ENCODE measurements around the gene VSIG4.

VSIG4 gene

DNA sequence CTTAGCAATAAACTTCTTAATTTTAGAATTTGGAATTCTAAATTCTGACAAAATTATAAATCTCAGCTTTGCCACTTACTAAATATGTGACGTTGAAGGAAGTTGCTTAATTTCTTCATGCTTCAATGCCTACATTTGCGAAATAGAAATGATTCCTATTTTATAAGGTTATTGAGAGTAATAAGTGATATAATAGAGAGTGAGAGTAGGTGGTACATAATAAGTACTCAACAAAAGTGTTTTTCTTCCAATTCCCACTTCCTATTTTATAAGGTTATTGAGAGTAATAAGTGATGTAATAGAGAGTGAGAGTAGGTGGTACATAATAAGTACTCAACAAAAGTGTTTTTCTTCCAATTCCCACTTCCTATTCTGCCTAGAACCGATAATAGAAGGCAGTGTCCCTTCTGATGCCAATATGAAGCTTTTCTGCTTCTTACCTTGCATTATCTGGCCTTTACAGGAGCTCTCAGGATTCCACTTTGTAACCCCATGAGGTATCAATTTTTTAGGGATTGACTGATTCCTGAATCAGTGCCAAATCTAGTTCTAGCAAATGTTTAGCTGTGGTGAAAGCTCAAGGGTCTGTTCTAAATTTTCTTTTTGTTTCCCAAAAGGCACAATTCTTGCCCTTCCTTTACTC, 31.4 kb downstream of the VSIG4 start:
- DNase-seq (ENCODE audit: low spot score), result no peak

DNA sequence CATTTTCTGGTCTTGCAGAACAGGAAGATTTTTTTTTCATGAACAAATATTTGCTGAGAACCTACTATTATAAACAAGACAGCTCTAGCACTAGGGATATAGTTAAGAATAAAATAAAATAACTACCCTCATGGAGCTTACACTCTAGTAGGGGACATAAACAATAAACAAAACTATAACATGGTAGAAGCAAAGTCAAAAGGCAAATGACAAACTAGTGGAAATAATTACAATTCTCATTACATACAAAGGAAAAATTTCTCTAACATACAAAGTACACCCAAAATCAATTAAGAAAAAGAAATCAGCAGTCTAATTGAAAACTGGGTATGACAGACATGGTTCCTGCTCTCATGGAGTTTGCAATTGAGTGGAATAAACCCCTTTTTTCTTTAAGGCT, 32.0 kb downstream of the VSIG4 start:
- DNase-seq (ENCODE audit: low spot score), result no peak

DNA sequence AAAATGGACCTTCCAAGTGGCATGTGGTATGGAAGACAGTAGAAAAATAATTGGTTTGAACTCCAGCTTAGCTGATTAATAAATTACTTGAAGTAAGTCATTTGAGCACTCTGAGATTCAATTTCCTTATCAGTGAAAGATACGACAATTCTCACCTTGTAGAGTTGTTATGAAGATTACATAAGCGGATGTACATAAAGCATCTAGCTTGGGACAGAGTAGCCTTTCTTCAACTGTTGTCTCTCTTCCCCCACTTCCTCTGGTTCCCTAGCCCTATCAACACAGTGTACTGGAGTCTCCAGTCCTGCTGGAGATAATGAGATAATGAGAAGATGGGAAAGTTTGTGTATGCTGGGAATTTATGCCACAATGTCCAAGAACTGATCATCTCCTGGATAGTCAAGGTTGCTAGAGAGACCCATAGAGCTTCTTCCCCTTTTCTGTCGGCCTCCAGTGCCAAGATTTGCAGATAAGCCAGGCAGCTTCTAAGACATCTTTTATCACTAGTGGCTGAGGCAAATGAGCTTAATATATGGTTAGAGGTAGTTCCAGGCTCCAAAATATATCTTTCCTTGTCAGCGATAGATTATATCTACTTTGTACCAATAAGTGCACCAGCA, 33.9 kb downstream of the VSIG4 start:
- no peak for DNase-seq (ENCODE audit: low spot score)

DNA sequence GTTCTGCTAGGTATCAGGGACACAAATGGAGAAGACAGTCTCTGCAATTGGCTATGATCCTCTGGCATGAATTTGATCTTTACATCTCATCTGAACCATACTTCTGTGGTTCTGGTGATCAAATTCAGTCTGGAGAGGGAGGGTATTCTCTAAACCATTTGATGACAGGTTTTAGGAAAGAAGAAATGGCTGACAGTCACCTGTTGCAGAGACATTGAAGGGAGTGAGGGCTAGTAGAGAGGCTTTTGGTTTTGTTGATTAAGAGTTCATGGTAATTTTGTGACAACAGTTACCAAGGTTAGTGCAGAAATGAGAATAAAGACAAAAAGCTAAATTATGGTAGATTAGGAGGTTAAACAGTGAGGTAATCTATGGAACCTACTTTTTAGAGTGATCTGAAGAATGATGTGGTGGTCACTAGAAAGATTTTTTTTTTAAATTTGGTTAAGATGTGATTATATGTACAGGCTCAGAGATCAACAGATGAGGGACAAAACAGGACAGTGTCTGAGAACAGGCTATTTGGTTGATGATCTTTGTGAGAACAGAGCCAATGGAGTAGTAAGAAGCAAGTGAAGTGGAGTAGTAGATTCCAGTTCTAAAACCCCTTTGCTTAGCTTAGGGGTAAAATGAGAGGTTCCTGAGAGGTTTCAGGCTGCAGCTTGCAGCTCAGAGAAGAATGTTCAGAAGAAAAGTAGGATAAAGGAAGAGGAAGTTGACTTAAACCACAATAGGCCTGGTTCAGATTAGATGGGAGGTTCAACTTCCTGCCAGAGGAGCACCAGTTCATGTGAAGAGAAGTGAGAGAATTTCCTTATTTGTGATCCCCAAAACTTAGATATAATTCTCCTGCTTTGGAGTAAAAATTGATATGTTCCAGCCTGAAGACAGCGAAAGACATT, 34.7 kb downstream of the VSIG4 start:
- no peak for DNase-seq (ENCODE audit: low spot score)

DNA sequence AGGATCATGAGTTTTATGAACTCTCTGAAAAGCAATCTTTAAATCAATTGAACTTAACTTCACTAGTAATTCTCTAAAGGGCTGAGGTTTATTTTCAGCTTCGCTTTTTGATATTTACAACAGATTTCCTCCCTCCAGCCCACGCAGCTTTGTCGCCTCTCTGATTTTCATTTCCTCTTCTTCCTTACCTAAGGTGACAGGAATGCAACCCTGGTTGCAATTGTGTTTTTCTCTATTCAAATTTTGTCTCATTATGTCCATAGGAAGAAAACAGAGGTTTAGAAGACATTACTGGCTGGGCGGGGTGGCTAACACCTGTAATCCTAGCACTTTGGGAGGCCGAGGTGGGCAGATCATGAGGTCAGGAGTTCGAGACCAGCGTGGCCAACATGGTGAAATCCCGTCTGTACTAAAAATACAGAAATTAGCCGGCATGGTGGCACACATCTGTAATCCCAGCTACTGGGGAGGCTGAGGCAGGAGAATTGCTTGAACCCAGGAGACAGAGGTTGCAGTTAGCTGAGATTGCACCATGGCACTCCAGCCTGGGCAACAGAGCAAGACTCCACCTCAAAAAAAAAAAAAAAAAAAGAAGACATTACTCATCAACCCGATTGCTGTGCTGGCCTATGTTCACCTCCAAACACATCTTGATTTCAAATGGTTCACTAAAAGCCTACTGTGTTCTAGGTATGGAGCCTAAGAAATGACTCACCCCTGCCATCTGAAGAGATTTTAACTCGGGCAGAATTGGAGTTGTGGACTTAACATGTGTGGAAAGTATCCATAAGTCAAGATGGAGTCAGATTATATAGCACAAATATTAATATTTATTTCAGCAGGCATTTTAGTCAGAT, 36.8 kb downstream of the VSIG4 start:
- DNase-seq (ENCODE audit: low spot score), result no peak

DNA sequence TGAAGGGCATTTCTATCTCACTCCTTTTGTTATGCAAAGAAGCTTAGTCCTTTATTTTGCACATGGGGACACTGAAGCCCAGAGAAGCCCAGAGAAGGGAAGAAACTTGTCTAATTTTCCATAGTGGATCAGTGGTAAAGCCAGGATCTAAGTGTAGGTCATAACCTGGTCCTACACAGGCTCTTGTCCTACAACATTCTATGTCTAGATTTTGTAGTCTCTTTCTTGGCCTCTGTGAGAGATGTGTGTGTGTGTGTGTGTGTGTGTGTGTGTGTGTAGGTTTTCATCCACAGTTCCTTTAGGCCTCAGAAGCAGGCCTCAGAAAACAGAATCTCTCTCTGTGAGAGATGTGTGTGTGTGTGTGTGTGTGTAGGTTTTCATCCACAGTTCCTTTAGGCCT, 38.3 kb downstream of the VSIG4 start:
- no peak for DNase-seq (ENCODE audit: low spot score)

DNA sequence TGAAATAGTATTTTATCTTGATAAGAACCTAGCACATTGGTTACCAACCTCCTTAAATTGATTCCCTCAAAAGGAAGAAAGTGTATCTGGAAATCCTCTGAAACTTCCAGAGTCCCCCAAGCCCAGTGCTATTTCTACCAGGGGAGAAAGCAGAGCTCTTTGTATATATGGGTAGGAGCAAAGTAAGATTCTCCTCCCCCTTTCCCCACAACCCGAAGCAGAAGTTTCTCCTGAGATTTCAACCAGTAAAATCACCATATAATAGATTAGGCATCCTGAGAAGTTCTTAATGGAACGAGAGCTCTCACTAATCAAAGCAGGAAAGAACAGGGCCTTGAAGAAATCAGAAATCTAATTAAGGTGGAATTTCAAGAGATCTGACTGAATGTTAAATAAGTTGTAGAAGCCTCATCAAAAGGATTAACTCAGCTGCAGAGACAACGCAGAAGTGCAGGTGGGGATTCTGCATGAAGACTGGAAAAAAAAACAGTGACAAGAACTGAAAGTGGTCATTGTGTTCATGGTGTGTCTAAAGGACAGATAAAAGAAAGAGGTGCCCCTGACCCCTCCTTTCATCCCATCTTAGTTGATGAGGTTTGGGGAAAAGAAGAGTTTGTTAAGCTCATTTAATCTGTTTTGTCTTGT, 39.1 kb downstream of the VSIG4 start:
- DNase-seq (ENCODE audit: low spot score), result no peak

DNA sequence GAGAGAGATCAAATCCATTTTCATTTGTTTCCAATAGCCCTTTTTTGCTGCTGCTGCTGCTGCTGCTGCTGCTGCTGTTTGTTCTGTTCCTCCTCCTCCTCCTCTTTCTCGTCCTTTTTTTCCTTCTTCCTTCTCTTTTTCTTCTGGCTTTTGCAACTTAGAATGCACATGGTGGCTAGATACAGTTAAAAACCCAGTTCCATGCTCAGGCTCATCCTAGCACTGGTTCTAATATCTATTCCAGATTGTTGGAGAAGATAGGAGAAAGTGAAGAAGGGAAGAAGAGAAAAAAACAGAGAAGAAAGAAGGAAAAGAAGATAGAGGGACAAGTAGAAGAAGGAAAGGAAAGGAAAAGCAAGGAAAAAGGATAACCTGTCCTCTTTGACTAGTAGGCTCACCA, 39.7 kb downstream of the VSIG4 start:
- DNase-seq (ENCODE audit: low spot score), result no peak

DNA sequence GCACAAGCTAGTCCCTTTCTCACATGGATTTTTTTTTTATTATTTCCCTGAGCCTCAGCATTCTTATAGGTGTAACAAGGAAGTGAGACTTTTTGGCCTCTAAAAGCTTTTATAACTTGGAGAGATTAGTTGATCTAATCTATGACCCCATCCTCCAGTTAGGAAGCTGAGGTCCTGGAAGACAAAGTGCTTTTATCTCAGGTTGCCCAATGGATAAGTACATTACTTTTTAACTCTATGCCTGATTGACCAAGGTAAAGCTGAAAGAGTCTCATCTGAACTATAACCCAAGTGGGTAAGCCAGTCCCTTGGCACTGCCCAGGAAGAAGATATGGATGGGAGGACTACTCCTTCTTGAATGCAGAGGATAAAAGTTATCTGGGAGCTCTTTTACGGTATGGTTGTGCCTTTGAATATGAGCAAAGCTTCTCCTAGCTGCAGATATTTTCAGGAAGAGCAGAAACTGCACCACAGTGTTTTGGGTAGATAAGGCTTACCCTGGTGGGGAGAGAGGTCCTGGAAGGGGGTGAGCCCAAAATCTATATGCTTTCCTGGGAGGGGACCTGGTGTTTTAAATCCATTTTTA, 40.2 kb downstream of the VSIG4 start:
- DNase-seq (ENCODE audit: low spot score), result no peak

DNA sequence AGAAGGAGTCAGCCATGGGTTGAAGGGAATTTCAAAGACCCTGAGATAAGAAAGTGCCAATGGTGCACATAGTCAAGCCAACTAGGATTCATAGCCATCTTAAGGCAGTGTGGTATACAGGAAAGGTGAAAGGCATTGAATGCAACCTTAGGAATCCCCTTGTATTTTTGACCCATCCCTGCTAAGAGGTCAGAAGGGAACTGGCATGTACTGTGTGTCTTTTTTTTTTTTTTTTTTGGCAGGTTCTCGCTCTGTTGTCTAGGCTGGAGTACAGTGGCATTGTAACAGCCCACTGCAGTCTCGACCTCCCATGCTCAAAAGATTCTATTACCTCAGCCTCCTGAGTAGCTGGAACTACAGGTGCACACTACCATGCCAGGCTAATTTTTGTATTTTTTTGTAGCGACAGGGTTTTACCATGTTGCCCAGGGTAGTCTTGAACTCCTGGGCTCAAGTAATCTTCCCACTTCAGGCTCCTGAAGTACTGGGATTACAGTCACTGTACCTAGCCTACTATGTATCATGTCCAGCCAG, 40.8 kb downstream of the VSIG4 start:
- DNase-seq (ENCODE audit: low spot score), result no peak

DNA sequence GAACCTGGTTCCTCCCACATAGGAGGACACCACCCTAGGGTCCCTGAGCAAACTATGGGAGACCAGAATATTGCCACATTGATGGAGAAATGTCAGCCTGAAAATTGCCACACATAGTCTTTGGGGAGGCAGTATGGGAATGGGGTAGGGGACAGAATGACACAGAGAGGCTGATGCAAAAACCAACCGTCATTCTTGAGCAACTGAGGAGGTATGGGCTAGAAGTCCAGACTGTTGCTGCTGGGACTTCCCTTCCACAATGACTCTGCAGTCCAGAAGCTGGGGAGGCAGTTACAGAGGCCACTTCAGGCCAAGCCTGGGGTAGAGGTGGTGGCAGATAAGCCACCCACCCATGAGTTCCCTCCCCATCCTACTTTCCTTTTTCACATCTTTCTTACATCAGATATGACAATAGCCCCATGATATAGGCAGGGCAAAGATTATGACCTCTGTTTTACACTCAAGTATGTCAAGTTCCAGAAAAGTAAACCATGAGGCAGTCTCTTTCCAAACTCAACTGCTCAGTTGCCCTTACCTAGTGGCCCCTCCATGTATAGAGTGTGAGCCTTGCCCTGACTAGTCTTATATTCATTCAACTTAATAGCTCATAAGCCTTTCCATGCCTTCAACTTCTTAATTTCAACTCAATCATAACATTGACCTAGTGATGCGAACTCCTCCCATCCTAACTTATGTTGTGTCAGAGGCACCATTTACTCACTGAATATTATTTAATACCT, 41.7 kb downstream of the VSIG4 start:
- no peak for DNase-seq (ENCODE audit: low spot score)

DNA sequence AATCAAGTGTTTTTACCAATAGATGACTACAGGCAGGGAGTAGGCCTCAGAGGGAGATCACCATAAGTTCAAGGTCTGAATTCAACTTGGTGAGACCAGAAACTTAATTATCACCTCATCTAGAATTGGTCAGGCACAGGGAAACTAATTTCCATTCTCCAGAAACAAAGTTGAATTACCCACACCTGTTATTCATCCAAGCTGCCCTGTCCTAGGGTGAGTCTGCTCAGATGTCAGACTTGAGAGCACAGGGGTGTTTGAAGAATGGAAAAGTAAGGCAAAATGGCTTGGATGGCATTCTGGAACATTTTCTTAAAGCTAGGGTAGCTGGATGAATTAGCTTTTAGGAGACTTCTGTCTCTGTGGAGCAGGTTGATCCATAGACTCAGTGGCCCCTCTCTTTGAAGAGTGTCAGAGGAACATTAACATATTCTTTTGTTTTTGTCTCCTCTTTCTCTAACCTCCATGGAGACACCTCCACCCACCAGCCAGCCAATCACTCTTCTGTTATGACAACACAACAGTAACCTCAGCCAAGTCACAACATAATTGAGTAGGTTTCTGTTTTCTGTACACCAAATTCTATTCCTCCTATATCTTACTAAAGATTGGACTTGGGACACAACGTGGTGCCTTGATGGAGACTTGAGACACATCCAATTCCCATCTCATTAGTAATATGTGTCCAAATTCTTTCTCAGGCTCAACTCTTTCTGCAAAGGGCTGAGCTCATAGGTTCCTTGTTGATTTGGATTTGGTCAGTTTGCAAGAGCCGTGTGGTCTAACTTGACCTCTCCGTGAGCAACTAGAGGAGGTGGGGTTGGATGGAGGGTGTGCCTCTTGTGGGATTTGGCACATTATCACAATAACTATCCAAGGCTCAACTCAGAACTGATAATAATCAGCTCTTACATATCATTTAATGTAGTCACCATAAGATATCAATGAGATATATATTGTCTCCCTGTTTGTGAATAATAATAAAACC, 45.1 kb downstream of the VSIG4 start:
- no peak for DNase-seq (ENCODE audit: low spot score)

DNA sequence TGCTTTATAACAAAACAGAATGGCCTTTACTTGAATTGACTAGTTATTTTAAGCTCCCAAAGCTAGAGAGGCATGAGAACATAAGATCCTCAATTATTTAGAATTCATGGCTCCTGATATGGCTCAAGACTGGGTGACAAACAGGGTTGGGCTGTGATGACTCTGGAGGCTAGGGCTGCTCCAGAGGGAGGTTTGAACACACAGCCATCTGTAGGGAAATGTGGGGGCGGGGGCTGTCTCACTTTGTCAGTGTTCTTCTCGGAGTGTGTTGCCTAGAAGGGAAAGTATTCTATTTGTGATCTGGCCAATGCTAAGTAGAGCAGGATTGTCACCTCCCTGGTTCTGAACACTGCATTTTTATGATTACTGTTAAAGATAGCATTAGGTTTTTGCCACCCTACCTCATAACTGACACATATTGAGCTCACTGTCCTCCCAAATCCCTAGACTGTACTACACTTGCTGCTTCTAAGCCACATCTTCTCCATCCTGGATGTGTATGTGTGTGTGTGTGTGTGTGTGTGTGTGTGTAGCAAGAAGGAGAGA, 45.9 kb downstream of the VSIG4 start:
- DNase-seq (ENCODE audit: low spot score), result no peak

DNA sequence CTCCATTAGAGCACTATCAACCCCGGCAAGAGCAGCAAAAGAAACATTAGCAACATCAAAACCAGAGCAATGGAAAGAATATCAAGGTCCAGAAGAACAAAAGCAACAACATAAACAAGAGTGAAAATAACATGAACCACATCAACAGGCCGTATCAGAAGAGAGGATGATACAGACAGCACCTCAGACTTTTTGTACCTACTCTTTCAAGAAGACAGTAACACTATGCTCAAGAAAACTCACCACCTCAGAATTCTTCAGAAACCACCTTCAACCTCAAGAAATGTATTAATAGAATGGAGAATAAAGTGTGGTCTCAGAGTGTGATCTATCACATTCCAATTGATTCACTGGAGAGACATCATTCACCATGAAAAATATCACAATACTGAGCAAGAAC, 46.5 kb downstream of the VSIG4 start:
- DNase-seq (ENCODE audit: low spot score), result no peak

DNA sequence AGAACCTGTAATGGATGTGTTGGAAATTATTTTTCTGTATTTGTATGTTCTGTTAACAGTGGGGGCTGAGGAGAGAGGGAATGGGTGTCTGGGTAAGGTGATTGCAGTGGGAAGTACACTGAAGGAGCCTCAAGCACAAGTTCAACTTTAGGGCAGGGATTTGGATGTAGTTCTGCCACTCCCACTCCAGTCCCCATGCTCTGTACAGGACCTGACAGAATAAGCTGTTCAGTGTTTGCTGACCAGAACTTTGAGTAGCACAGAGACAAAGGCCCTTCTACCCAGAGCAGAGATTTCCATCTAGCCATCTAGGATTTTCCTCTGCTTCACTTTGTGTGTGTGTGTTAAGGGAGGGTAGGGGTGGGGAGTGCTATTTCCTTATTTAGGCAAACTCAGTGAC, 49.2 kb downstream of the VSIG4 start:
- no peak for DNase-seq (ENCODE audit: low spot score)

DNA sequence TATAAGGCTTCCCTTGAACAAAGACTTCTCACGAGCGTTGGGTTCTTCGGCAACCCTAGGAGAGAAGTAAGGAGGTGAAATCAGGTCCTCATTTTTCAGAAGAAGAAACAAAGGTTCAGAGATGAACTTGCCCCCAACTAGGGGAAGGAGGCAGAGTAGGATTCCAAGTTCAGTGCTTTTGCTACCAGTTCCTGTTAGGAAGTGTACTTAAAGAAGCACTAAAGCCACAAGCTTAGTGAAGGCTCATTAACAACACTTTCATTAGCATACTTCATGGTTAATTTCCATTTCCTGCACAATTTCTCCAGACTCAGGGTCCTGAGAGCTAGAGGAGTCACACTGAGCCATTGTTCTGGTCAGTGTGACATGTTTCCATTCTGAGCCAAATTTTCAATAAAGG, 52.1 kb downstream of the VSIG4 start:
- DNase-seq (ENCODE audit: low spot score), result no peak

DNA sequence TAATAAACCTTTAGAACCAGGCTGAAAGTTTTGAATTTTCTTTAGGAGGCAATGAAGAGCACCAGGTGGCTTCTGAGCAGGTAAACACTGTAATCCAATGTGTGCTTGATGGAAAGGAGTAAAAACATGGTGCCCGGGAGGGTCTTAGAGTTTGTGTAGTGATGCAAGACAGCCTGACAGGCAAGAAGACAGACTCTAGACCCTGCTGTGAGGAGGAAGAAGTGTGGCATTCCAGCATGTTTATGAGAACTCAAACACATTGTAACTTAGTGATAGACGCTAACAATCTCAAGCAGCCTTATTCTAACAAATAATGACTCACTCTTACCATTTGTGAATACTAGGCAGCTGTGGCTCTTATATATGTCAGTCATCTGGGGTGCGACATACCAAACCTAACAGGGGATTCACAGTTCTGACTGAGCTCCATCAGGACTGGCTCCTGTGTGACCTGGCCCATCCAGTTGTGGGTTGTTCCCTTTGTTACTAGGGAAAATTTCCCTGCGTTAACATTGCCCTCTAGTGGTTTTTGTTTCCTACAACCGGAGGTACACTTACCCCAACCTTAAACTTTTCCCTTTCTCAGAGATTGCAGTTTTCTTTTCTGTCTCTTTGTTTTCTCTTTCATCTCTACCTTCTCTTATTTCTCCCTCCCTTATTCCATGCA, 53.8 kb downstream of the VSIG4 start:
- peak; percentile 31 for DNase-seq (ENCODE audit: low spot score)

DNA sequence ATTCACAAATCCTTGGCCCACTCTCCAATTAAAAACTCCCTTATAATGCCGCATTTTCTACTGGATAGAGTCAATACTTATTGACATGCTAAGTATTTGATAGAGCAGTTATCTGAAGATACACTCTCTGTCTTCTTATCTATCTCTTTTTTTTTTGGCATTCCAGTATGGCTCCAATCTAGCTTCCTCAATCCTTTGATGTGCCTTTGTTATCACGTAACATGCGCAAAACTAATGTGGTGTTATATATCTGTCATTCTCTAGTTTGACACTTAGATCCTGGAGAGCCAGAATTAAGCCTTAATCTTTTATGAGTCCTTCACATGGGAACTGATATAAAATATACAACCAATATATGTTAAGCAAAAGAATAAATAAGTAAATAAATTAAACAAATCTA, 54.7 kb downstream of the VSIG4 start:
- DNase-seq (ENCODE audit: low spot score), result no peak
